HepG2 (cell line): ENCODE results near the gene NOXO1. TPM values are rescaled to one million over a fixed set of nuclear protein-coding genes. Genes with fewer than 3 reads are reported as not detected.

Experiments used
- CBFB ChIP-seq: sonication (generic); formaldehyde crosslinking; IDR thresholded peaks from 2 replicates; pipeline ENCODE4 v1.4.0; 2020; ENCODE audit warnings: missing genetic modification reagents
- CHD4 ChIP-seq: fragments of 200-600 bp; sonication (generic); IDR thresholded peaks from 2 replicates; pipeline ENCODE4 v1.7.0; 2017; ENCODE audit warnings: mild to moderate bottlenecking, low read length, borderline replicate concordance
- EZH2 ChIP-seq: conservative IDR thresholded peaks from 2 replicates; pipeline ENCODE4 v1.6.1; 2012; ENCODE audit warnings: mild to moderate bottlenecking, low read depth, low read length, moderate library complexity
- MIER2 ChIP-seq: IDR thresholded peaks from 2 replicates; pipeline ENCODE4 v1.6.1; 2016; ENCODE audit warnings: missing biosample characterization, missing genetic modification reagents
- MXI1 ChIP-seq: IDR thresholded peaks from 3 replicates; pipeline ENCODE4 v1.6.1; 2012; ENCODE audit warnings: low read depth, low read length, inconsistent platforms, borderline replicate concordance
- NR2F6 ChIP-seq, 2 experiments: IDR thresholded peaks; 2 replicates each; pipeline ENCODE4 v1.6.1; 2016; ENCODE audit warnings: antibody characterized with exemption in 1 of 2, mild to moderate bottlenecking in 1 of 2
- RAD21 ChIP-seq: fragments of 450-650 bp; formaldehyde crosslinking; IDR thresholded peaks from 2 replicates; pipeline ENCODE4 v1.5.0; 2020; ENCODE audit warnings: mild to moderate bottlenecking
- RERE ChIP-seq: IDR thresholded peaks from 2 replicates; pipeline ENCODE4 v1.6.1; 2016; ENCODE audit warnings: low read depth, missing genetic modification reagents, missing compliant biosample characterization
- SCMH1 ChIP-seq: sonication (generic); formaldehyde crosslinking; IDR thresholded peaks from 2 replicates; pipeline ENCODE4 v1.9.0; 2021; ENCODE audit warnings: missing genetic modification reagents, mild to moderate bottlenecking, borderline replicate concordance
- TARDBP ChIP-seq: sonication (generic); formaldehyde crosslinking; IDR thresholded peaks from 2 replicates; pipeline ENCODE4 v1.8.0; 2022; ENCODE audit warnings: mild to moderate bottlenecking, missing genetic modification reagents
- U2AF2 ChIP-seq: fragments of 200-400 bp; formaldehyde crosslinking; IDR thresholded peaks from 2 replicates; pipeline ENCODE4 v1.6.1; 2017; ENCODE audit warnings: low read depth, mild to moderate bottlenecking, low read length
- ZBTB7B ChIP-seq: sonication (generic); formaldehyde crosslinking; IDR thresholded peaks from 2 replicates; pipeline ENCODE4 v1.4.0; 2020; ENCODE audit warnings: missing genetic modification reagents
- ZNF160 ChIP-seq: sonication (generic); formaldehyde crosslinking; IDR thresholded peaks from 2 replicates; pipeline ENCODE4 v1.8.0; 2022; ENCODE audit warnings: mild to moderate bottlenecking, inconsistent platforms, missing genetic modification reagents
- ZNF280B ChIP-seq: sonication (generic); formaldehyde crosslinking; IDR thresholded peaks from 2 replicates; pipeline ENCODE4 v1.5.0; 2020; ENCODE audit warnings: missing genetic modification reagents, mild to moderate bottlenecking, borderline replicate concordance
- ZNF615 ChIP-seq: sonication (generic); formaldehyde crosslinking; IDR thresholded peaks from 2 replicates; pipeline ENCODE4 v1.5.0; 2020; ENCODE audit warnings: mild to moderate bottlenecking, missing genetic modification reagents, borderline replicate concordance
- ZNF83 ChIP-seq: sonication (generic); formaldehyde crosslinking; IDR thresholded peaks from 2 replicates; pipeline ENCODE4 v1.4.0; 2020; ENCODE audit warnings: missing genetic modification reagents, mild to moderate bottlenecking, borderline replicate concordance
- polyA plus RNA-seq, 8 experiments: library from polyadenylated mRNA; depleted of rRNA in 3 of 8; stranded (reverse) in 7 of 8; unstranded in 1 of 8; fragments of >200 nt; fragmentation: Illumina TruSeq in 4 of 8; extraction: Trizol in 4 of 8; gene quantifications; 2 replicates each; pipeline versions ENCODE4 v1.2.1 to v1.2.3, GENCODE V29; 2011 to 2016; ENCODE audit warnings: low read depth in 4 of 8, missing spikeins in 1 of 8, mixed read lengths in 1 of 8; ENCODE audit not compliant: insufficient read depth in 1 of 8
- total RNA-seq, 5 experiments: library from RNA; depleted of rRNA; stranded (reverse); fragments of >200 nt; fragmentation: Illumina TruSeq; extraction: Trizol; gene quantifications; 2 replicates each; pipeline ENCODE4 v1.2.3, GENCODE V29; 2016; ENCODE audit warnings: low read depth in 1 of 5
- TF ChIP-seq, protein P1 (sequence below): IDR thresholded peaks from 2 replicates; pipeline ENCODE4 v1.6.1; 2016; ENCODE audit warnings: low read depth, borderline replicate concordance
- TF ChIP-seq, protein P2 (sequence below): sonication (generic); formaldehyde crosslinking; conservative IDR thresholded peaks from 2 replicates; pipeline ENCODE4 v1.5.0; 2020; ENCODE audit warnings: missing genetic modification reagents

NOXO1 gene
- total and polyA plus RNA-seq, 2 of the 13 experiments (the other 11 are each of a cell fraction or from before 2014, with no cell fraction given): 0.69 to 1.4 TPM

- no peak for TF ChIP-seq CHD4
- peak; percentile 46; the same call in 1 of the 2 replicates for TF ChIP-seq CBFB (CRISPR knock-in tag)
- peak; percentile 32; the same call in 1 of the 2 replicates for TF ChIP-seq TARDBP (CRISPR knock-in tag)
- no peak for TF ChIP-seq EZH2
- TF ChIP-seq RERE: no peak
- no peak for TF ChIP-seq SCMH1 (CRISPR knock-in tag)
- no peak for TF ChIP-seq U2AF2
- no peak for TF ChIP-seq MIER2
- no peak; the same call in 1 of the 2 replicates for TF ChIP-seq ZNF83 (CRISPR knock-in tag)
- peak; percentile 56; the same call in 1 of the 2 replicates for TF ChIP-seq ZBTB7B (CRISPR knock-in tag)
- TF ChIP-seq, protein P1, sequence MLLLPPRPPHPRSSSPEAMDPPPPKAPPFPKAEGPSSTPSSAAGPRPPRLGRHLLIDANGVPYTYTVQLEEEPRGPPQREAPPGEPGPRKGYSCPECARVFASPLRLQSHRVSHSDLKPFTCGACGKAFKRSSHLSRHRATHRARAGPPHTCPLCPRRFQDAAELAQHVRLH: peak; percentile 41; the same call in 1 of the 2 replicates
- no peak for TF ChIP-seq NR2F6 (IDR thresholded peaks at IDR 0.05)
- TF ChIP-seq NR2F6 (CRISPR knock-in tag; IDR thresholded peaks at IDR 0.05): peak; percentile 22; the same call in 1 of the 2 replicates
- TF ChIP-seq, protein P2, sequence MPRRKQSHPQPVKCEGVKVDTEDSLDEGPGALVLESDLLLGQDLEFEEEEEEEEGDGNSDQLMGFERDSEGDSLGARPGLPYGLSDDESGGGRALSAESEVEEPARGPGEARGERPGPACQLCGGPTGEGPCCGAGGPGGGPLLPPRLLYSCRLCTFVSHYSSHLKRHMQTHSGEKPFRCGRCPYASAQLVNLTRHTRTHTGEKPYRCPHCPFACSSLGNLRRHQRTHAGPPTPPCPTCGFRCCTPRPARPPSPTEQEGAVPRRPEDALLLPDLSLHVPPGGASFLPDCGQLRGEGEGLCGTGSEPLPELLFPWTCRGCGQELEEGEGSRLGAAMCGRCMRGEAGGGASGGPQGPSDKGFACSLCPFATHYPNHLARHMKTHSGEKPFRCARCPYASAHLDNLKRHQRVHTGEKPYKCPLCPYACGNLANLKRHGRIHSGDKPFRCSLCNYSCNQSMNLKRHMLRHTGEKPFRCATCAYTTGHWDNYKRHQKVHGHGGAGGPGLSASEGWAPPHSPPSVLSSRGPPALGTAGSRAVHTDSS (CRISPR knock-in tag): no peak
- TF ChIP-seq ZNF280B (CRISPR knock-in tag): peak; percentile 34; the same call in 1 of the 2 replicates
- TF ChIP-seq ZNF160 (CRISPR knock-in tag): no peak; the same call in 1 of the 2 replicates
- no peak for TF ChIP-seq ZNF615 (CRISPR knock-in tag)
- peak; percentile 74; the same call in 1 of the 3 replicates for TF ChIP-seq MXI1
- peak; percentile 98 for TF ChIP-seq RAD21 (CRISPR knock-in tag)
Measured at GRCh38 chr16:2023092-2024031, 42.1 kb upstream of the NOXO1 start (continued).
